ENCODE results near the gene PERCC1.

The PERCC1 gene

DNA sequence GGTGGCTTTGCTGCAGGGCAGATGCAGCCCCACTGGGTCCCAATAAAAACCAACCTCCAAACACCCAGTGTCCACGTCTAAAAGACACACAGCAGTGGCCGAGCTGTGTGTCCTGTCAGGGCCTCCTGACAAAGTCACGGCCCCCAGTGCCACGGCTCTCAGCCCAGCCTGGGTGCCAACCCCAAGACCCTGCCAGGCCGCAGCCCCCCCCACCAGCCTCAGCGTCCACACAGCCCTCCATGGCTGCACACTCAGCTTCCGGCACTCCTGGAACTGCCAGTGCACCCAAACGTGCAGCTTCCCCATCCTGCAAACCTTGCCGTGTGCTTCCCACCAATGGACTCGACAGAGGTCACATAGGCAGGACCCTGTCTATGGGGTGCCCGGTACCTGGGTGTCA, 17.1 kb downstream of the PERCC1 start:
- Histone ChIP-seq H3K27ac (ENCODE audit: low read depth, low read length) (no peak overlapping the region), H3K9me3 (ENCODE audit: low read length) (no peaks in the 10 kb centered on the region), H3K4me3 (ENCODE audit: low read depth in 1 of 2, low read length in 2 of 2) (no peak overlapping the region), H3K4me1 (ENCODE audit: insufficient read depth, low read length) (no peaks in the 10 kb centered on the region), H3K36me3 (ENCODE audit: insufficient read depth, low read length) (peaks cover 49% of the 10 kb centered on the region), H3K27me3 (ENCODE audit: control insufficient read depth in 1 of 2, insufficient read depth in 2 of 2, low read length in 2 of 2) (no peaks in the 10 kb centered on the region), H3K9ac (ENCODE audit: low read length) (no peak overlapping the region)

DNA sequence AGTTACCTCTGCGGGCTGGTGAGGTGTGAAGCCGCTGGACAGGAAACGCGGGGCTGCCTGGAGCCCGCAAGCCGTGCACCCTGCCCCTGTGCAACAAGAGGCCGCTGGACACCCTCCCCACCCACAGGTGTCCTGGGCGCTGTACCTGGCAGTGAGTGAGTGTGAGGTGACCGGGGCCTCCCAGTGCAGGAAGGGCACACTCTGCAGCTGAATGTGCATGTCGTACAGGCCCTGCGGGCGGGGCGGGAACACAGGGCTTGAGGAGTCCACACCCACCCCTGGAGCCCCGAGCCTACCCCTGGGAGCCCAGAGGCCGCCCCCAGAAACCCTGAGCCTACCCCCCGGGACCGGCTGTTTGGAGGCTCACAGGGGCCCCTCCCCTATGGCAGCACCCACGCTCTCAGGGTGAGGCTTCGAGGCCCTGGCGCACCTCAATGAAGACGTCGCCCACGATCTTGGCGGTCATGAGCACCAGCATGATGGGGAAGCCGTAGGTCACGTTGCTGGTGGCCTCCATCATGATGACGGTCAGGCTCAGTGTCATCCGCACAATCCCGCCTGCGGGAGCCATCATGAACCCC, 17.7 kb downstream of the PERCC1 start:
- Histone ChIP-seq H3K4me1 (ENCODE audit: insufficient read depth, low read length) (no peaks in the 10 kb centered on the region), H3K27ac (ENCODE audit: low read depth, low read length) (no peak overlapping the region), H3K36me3 (ENCODE audit: insufficient read depth, low read length) (peaks cover 54% of the 10 kb centered on the region), H3K9me3 (ENCODE audit: low read length) (no peaks in the 10 kb centered on the region), H3K9ac (ENCODE audit: low read length) (no peak overlapping the region), H3K27me3 (ENCODE audit: control insufficient read depth in 1 of 2, insufficient read depth in 2 of 2, low read length in 2 of 2) (no peaks in the 10 kb centered on the region), H3K4me3 (ENCODE audit: low read depth in 1 of 2, low read length in 2 of 2) (no peak overlapping the region)

- no peak overlapping the region for H3K27ac ChIP-seq (ENCODE audit: low read depth, low read length)
- no peaks in the 10 kb centered on the region for H3K27me3 ChIP-seq (ENCODE audit: control insufficient read depth in 1 of 2, insufficient read depth in 2 of 2, low read length in 2 of 2)
- no peaks in the 10 kb centered on the region for H3K9me3 ChIP-seq (ENCODE audit: low read length)
- H3K9ac ChIP-seq (ENCODE audit: low read length) = no peak overlapping the region
- no peak overlapping the region for H3K4me3 ChIP-seq (ENCODE audit: low read depth in 1 of 2, low read length in 2 of 2)
- H3K36me3 ChIP-seq (ENCODE audit: insufficient read depth, low read length) = peaks cover 61% of the 10 kb centered on the region
- no peaks in the 10 kb centered on the region for H3K4me1 ChIP-seq (ENCODE audit: insufficient read depth, low read length)
These were observed 18.4 kb downstream of the PERCC1 start for GRCh38 chr16:1449201-1449788.

GRCh38 chr16:1450218-1450617, 19.3 kb downstream of the PERCC1 start:
- H3K27me3 ChIP-seq (ENCODE audit: control insufficient read depth in 1 of 2, insufficient read depth in 2 of 2, low read length in 2 of 2) = no peaks in the 10 kb centered on the region
- no peaks in the 10 kb centered on the region for H3K4me1 ChIP-seq (ENCODE audit: insufficient read depth, low read length)
- H3K9ac ChIP-seq (ENCODE audit: low read length) = no peak overlapping the region
- no peak overlapping the region for H3K4me3 ChIP-seq (ENCODE audit: low read depth in 1 of 2, low read length in 2 of 2)
- peaks cover 68% of the 10 kb centered on the region for H3K36me3 ChIP-seq (ENCODE audit: insufficient read depth, low read length)
- H3K27ac ChIP-seq (ENCODE audit: low read depth, low read length) = no peak overlapping the region
- H3K9me3 ChIP-seq (ENCODE audit: low read length) = no peaks in the 10 kb centered on the region

DNA sequence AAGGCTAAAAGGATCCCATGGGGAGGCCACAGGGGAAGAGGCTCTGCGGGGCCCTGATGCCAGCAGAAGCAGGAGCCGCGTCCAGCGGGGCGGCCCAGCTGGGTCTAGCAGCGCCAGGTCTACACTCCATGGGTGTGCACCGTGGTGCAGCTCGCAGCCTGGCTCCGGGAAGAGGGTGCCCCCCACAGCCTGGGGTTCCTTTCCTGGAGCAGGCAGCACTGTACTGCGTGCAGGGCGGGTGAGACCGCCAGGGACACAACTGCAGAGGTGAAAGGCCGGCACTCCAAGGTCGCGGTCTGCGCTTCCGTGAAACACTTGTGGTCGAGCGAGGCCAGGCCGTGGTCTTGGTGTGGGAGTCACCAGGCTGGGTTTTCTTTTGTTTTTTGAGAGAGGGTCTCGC, 20.0 kb downstream of the PERCC1 start:
- H3K4me3 ChIP-seq (ENCODE audit: low read depth in 1 of 2, low read length in 2 of 2) = no peak overlapping the region
- no peaks in the 10 kb centered on the region for H3K9me3 ChIP-seq (ENCODE audit: low read length)
- H3K36me3 ChIP-seq (ENCODE audit: insufficient read depth, low read length) = peaks cover 74% of the 10 kb centered on the region
- no peaks in the 10 kb centered on the region for H3K27me3 ChIP-seq (ENCODE audit: control insufficient read depth in 1 of 2, insufficient read depth in 2 of 2, low read length in 2 of 2)
- H3K9ac ChIP-seq (ENCODE audit: low read length) = no peak overlapping the region
- H3K4me1 ChIP-seq (ENCODE audit: insufficient read depth, low read length) = no peaks in the 10 kb centered on the region
- no peak overlapping the region for H3K27ac ChIP-seq (ENCODE audit: low read depth, low read length)

GRCh38 chr16:1451702-1452392, 21.0 kb downstream of the PERCC1 start:
- H3K27me3 ChIP-seq (ENCODE audit: control insufficient read depth in 1 of 2, insufficient read depth in 2 of 2, low read length in 2 of 2) = no peaks in the 10 kb centered on the region
- H3K9me3 ChIP-seq (ENCODE audit: low read length) = no peaks in the 10 kb centered on the region
- no peak overlapping the region for H3K27ac ChIP-seq (ENCODE audit: low read depth, low read length)
- H3K9ac ChIP-seq (ENCODE audit: low read length) = no peak overlapping the region
- peaks cover 73% of the 10 kb centered on the region for H3K36me3 ChIP-seq (ENCODE audit: insufficient read depth, low read length)
- H3K4me3 ChIP-seq (ENCODE audit: low read depth in 1 of 2, low read length in 2 of 2) = no peak overlapping the region
- H3K4me1 ChIP-seq (ENCODE audit: insufficient read depth, low read length) = no peaks in the 10 kb centered on the region

DNA sequence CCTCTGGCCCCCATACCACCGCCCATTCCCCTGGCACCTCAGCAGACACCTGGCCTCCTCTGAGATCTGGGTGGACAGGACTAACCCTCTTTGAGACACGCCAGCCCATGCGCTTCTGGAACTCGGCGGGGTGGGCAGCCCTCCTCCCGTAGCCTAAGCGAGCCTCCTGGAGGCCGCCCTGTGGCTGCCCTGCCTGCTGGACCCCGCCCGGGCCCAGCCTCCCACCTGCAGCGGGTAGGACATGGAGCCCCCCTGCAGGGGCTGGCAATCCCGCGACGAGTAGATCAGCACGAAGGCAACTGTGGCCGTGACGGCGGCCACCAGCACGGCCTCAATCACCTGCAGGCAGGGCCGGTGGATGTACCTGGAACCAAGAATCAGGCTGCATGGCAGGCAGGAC, 21.7 kb downstream of the PERCC1 start:
- no peak overlapping the region for H3K4me3 ChIP-seq (ENCODE audit: low read depth in 1 of 2, low read length in 2 of 2)
- no peaks in the 10 kb centered on the region for H3K4me1 ChIP-seq (ENCODE audit: insufficient read depth, low read length)
- H3K9ac ChIP-seq (ENCODE audit: low read length) = no peak overlapping the region
- peaks cover 73% of the 10 kb centered on the region for H3K36me3 ChIP-seq (ENCODE audit: insufficient read depth, low read length)
- H3K9me3 ChIP-seq (ENCODE audit: low read length) = no peaks in the 10 kb centered on the region
- no peaks in the 10 kb centered on the region for H3K27me3 ChIP-seq (ENCODE audit: control insufficient read depth in 1 of 2, insufficient read depth in 2 of 2, low read length in 2 of 2)
- H3K27ac ChIP-seq (ENCODE audit: low read depth, low read length) = no peak overlapping the region

- Histone ChIP-seq H3K4me1 (ENCODE audit: insufficient read depth, low read length) (no peaks in the 10 kb centered on the region), H3K4me3 (ENCODE audit: low read depth in 1 of 2, low read length in 2 of 2) (no peak overlapping the region), H3K27me3 (ENCODE audit: control insufficient read depth in 1 of 2, insufficient read depth in 2 of 2, low read length in 2 of 2) (no peaks in the 10 kb centered on the region), H3K36me3 (ENCODE audit: insufficient read depth, low read length) (peaks cover 71% of the 10 kb centered on the region), H3K9ac (ENCODE audit: low read length) (no peak overlapping the region), H3K9me3 (ENCODE audit: low read length) (no peaks in the 10 kb centered on the region), H3K27ac (ENCODE audit: low read depth, low read length) (no peak overlapping the region)
These were observed 22.4 kb downstream of the PERCC1 start for GRCh38 chr16:1453316-1453715.

- Histone ChIP-seq H3K9me3 (ENCODE audit: low read length) (no peaks in the 10 kb centered on the region), H3K27ac (ENCODE audit: low read depth, low read length) (no peak overlapping the region), H3K36me3 (ENCODE audit: insufficient read depth, low read length) (peaks cover 67% of the 10 kb centered on the region), H3K4me1 (ENCODE audit: insufficient read depth, low read length) (no peaks in the 10 kb centered on the region), H3K4me3 (ENCODE audit: low read depth in 1 of 2, low read length in 2 of 2) (no peak overlapping the region), H3K9ac (ENCODE audit: low read length) (no peak overlapping the region), H3K27me3 (ENCODE audit: control insufficient read depth in 1 of 2, insufficient read depth in 2 of 2, low read length in 2 of 2) (no peaks in the 10 kb centered on the region)
These were observed 23.7 kb downstream of the PERCC1 start for GRCh38 chr16:1454561-1454960.

GRCh38 chr16:1455190-1456171, 24.6 kb downstream of the PERCC1 start:
- no peak overlapping the region for H3K4me3 ChIP-seq (ENCODE audit: low read depth in 1 of 2, low read length in 2 of 2)
- no peak overlapping the region for H3K9ac ChIP-seq (ENCODE audit: low read length)

GRCh38 chr16:1456951-1457350, 26.1 kb downstream of the PERCC1 start:
- Histone ChIP-seq H3K27ac (ENCODE audit: low read depth, low read length) (no peak overlapping the region), H3K9me3 (ENCODE audit: low read length) (no peaks in the 10 kb centered on the region), H3K4me3 (ENCODE audit: low read depth in 1 of 2, low read length in 2 of 2) (no peak overlapping the region), H3K9ac (ENCODE audit: low read length) (no peak overlapping the region), H3K27me3 (ENCODE audit: control insufficient read depth in 1 of 2, insufficient read depth in 2 of 2, low read length in 2 of 2) (no peaks in the 10 kb centered on the region), H3K4me1 (ENCODE audit: insufficient read depth, low read length) (peaks cover 7% of the 10 kb centered on the region), H3K36me3 (ENCODE audit: insufficient read depth, low read length) (peaks cover 44% of the 10 kb centered on the region)

More at GRCh38 chr16:1455190-1456171, 24.6 kb downstream of the PERCC1 start:
- peaks cover 58% of the 10 kb centered on the region for H3K36me3 ChIP-seq (ENCODE audit: insufficient read depth, low read length)
- H3K4me1 ChIP-seq (ENCODE audit: insufficient read depth, low read length) = peaks cover 3% of the 10 kb centered on the region
- H3K27me3 ChIP-seq (ENCODE audit: control insufficient read depth in 1 of 2, insufficient read depth in 2 of 2, low read length in 2 of 2) = no peaks in the 10 kb centered on the region
- no peak overlapping the region for H3K27ac ChIP-seq (ENCODE audit: low read depth, low read length)
- H3K9me3 ChIP-seq (ENCODE audit: low read length) = no peaks in the 10 kb centered on the region
